DOHH2 (cell line): Measurements from ENCODE around the gene GTF2F2.

Experiments used
- CTCF ChIP-seq: fragments of 200-600 bp; sonication (generic); IDR thresholded peaks from one replicate; pipeline ENCODE4 v1.5.1; 2014; ENCODE audit warnings: antibody characterized with exemption, mild to moderate bottlenecking, low read depth, low read length; ENCODE audit not compliant: poor library complexity, severe bottlenecking
- EZH2phosphoT487 ChIP-seq: fragments of 200-600 bp; sonication (generic); IDR thresholded peaks from 2 replicates; pipeline ENCODE4 v1.6.1; 2017; ENCODE audit warnings: borderline replicate concordance, mild to moderate bottlenecking, antibody characterized with exemption, low read length, moderate library complexity, mixed read lengths

DNA sequence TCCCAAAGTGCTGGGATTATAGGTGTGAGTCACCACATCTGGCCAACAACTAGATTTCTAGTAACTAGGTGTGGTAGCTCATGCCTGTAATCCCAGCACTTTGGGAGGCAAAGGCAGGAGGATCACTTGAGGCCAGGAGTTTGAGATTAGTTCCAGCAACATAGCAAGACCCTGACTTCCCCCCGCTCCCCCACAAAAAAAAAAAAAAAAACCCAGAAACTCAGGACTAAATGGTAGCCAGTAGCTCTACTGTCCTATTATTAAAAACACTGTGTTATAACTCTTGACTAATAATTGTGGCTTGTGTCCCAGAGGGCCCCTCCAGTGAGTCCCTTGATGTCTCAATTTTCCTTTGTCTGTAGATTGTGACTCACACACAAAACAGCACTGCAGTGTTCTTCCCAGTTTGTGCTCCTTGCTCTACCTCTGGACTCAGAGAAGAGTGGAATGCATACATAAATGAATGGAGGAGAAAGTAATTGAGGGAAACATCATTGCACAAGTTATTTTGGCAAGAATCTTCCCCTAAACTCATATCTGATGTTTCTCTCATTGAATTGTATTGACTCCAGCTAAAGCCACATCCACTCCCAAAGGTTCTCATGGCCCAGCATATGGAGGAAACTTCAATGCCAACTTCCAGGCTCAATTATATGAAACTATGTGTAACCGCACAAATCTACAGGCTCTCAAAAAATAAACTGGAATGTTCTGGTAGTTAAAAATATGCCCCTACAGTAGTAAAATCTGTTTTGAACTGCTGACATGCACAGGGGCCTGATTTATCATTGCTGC lies 211.9 kb downstream of the GTF2F2 start:
- TF ChIP-seq CTCF (no peak), EZH2phosphoT487 (no peak)
